SJSA1 (cell line): Measurements from ENCODE around the gene GOLGA8Q. TPM values are rescaled to one million over a fixed set of nuclear protein-coding genes. Genes with fewer than 3 reads are reported as not detected.

ENCODE experiments used
- total RNA-seq: library from RNA; depleted of rRNA; stranded (reverse); fragments of >200 nt; shearing (Covaris generic); gene quantifications from 2 replicates; pipeline ENCODE4 v1.2.3, GENCODE V29; 2014; rRNA removed

GOLGA8Q gene
- total RNA-seq, 1 experiment from 2014 or later = 0.45 TPM

Other genes with a start within 250 kb of the GOLGA8Q start
- not detected in 2 replicates for gene CHRFAM7A, start 158.5 kb upstream of the GOLGA8Q start, total RNA-seq
- 1.3 and 1.6 TPM in 2 replicates for gene GOLGA8R, start 137.8 kb upstream of the GOLGA8Q start, total RNA-seq
- gene GOLGA8H, start 52.0 kb downstream of the GOLGA8Q start, total RNA-seq = 0.97 TPM in 1 of 2 replicates, not detected in the other